Measurements from ENCODE around the gene MTF2.

DNA sequence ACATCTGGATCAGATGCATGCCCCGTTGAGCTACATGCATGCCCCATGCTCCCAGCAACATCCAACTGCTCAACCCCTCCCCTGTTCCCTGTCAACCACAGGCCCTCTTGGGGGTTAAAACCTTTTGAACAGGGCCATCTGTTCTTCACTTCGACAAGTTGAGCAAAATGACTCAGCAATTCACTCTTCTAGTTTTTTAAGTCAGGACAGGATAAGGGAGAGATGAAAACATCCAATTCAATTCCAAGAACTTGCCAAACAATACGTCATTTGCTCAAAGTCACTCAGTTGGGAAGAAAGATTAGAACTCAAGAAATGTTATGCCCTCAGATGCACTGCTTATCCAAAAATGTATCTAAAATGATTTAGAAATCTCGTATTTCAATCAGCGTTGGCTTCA is 46.1 kb upstream of the MTF2 start:
- TF ChIP-seq POLR2AphosphoS5 (IDR thresholded peaks at IDR 0.05; ENCODE audit: insufficient read depth in 1 of 2, low read depth in 1 of 2) = no peak
- TF ChIP-seq, protein P1, sequence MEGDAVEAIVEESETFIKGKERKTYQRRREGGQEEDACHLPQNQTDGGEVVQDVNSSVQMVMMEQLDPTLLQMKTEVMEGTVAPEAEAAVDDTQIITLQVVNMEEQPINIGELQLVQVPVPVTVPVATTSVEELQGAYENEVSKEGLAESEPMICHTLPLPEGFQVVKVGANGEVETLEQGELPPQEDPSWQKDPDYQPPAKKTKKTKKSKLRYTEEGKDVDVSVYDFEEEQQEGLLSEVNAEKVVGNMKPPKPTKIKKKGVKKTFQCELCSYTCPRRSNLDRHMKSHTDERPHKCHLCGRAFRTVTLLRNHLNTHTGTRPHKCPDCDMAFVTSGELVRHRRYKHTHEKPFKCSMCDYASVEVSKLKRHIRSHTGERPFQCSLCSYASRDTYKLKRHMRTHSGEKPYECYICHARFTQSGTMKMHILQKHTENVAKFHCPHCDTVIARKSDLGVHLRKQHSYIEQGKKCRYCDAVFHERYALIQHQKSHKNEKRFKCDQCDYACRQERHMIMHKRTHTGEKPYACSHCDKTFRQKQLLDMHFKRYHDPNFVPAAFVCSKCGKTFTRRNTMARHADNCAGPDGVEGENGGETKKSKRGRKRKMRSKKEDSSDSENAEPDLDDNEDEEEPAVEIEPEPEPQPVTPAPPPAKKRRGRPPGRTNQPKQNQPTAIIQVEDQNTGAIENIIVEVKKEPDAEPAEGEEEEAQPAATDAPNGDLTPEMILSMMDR (IDR thresholded peaks at IDR 0.05) = no peak
